Neural cell (in vitro differentiated cells): Measurements from ENCODE around the gene BCAS1. TPM values are rescaled to one million over a fixed set of nuclear protein-coding genes. Genes with fewer than 3 reads are reported as not detected.

Experiments
- H2AFZ ChIP-seq: fragments of 200-600, 300-800 bp; sonication (generic), shearing (Covaris generic); 2 replicates; pipeline ENCODE4 v1.6.0; 2014; ENCODE audit warnings: low read depth, mild to moderate bottlenecking, antibody characterized with exemption, low read length, moderate library complexity
- H3F3A ChIP-seq: fragments of 200-600 bp; shearing (Covaris generic); 2 replicates; pipeline ENCODE4 v1.6.1; 2016; ENCODE audit warnings: mild to moderate bottlenecking, moderate library complexity, mixed read lengths, antibody characterized with exemption, low read length; ENCODE audit not compliant: insufficient read depth, poor library complexity, severe bottlenecking
- H3K27ac ChIP-seq: fragments of 200-600, 300-800 bp; sonication (generic), shearing (Covaris generic); 2 replicates; pipeline ENCODE4 v1.5.1; 2014; ENCODE audit warnings: mild to moderate bottlenecking, low read length, moderate library complexity
- H3K27me3 ChIP-seq: fragments of 300-800, 200-600 bp; sonication (generic), shearing (Covaris generic); 2 replicates; pipeline ENCODE4 v1.6.0; 2014; ENCODE audit warnings: mild to moderate bottlenecking, low read depth, low read length, moderate library complexity; ENCODE audit not compliant: insufficient read depth
- H3K36me3 ChIP-seq: fragments of 300-800, 200-600 bp; sonication (generic), shearing (Covaris generic); 2 replicates; pipeline ENCODE4 v1.5.1; 2014; ENCODE audit warnings: mild to moderate bottlenecking, antibody characterized with exemption, low read length, moderate library complexity; ENCODE audit not compliant: insufficient read depth
- H3K4me2 ChIP-seq: fragments of 300-800, 200-600 bp; sonication (generic), shearing (Covaris generic); 2 replicates; pipeline ENCODE4 v1.6.0; 2014; ENCODE audit warnings: mild to moderate bottlenecking, low read length
- H3K4me3 ChIP-seq: fragments of 300-800, 200-600 bp; sonication (generic), shearing (Covaris generic); 2 replicates; pipeline ENCODE4 v1.5.1; 2014; ENCODE audit warnings: mild to moderate bottlenecking, low read length, moderate library complexity
- H3K79me2 ChIP-seq: fragments of 200-600 bp; shearing (Covaris generic); replicated peaks from 2 replicates; pipeline ENCODE4 v1.6.0; 2014; ENCODE audit warnings: mild to moderate bottlenecking, low read length, moderate library complexity; ENCODE audit not compliant: insufficient read depth
- H3K9ac ChIP-seq: fragments of 300-800, 200-600 bp; sonication (generic), shearing (Covaris generic); 2 replicates; pipeline ENCODE4 v1.6.1; 2016; ENCODE audit warnings: mild to moderate bottlenecking, low read length, mixed read lengths
- H3K9me2 ChIP-seq: fragments of 200-600 bp; shearing (Covaris generic); 2 replicates; pipeline ENCODE4 v1.6.1; 2016; ENCODE audit warnings: mild to moderate bottlenecking, low read length, mixed read lengths; ENCODE audit not compliant: insufficient read depth
- H3K9me3 ChIP-seq: fragments of 200-600, 300-800 bp; sonication (generic), shearing (Covaris generic); 2 replicates; pipeline ENCODE4 v1.6.1; 2016; ENCODE audit warnings: mild to moderate bottlenecking, mixed run types, low read length, moderate library complexity, mixed read lengths
- H4K20me1 ChIP-seq: fragments of 200-600 bp; shearing (Covaris generic); 2 replicates; pipeline ENCODE4 v1.6.1; 2016; ENCODE audit warnings: mild to moderate bottlenecking, mixed run types; ENCODE audit not compliant: insufficient read depth
- CTCF ChIP-seq: fragments of 450-650 bp; IDR thresholded peaks from 2 replicates; pipeline ENCODE4 v1.5.1; 2014; ENCODE audit warnings: antibody characterized with exemption, mild to moderate bottlenecking, moderate library complexity; ENCODE audit not compliant: poor library complexity, severe bottlenecking
- EP300 ChIP-seq: fragments of 450-650 bp; conservative IDR thresholded peaks from 2 replicates; pipeline ENCODE4 v1.6.1; 2014; ENCODE audit warnings: antibody characterized with exemption, mild to moderate bottlenecking, moderate library complexity; ENCODE audit not compliant: poor library complexity, severe bottlenecking
- EZH2 ChIP-seq: fragments of 200-600, 300-800 bp; shearing (Covaris generic), sonication (generic); IDR thresholded peaks from 2 replicates; pipeline ENCODE4 v1.6.1; 2014; ENCODE audit warnings: antibody characterized with exemption, low read length, borderline replicate concordance, mild to moderate bottlenecking; ENCODE audit not compliant: insufficient read depth, poor library complexity, severe bottlenecking
- MXI1 ChIP-seq: fragments of 450-650 bp; conservative IDR thresholded peaks from 2 replicates; pipeline ENCODE4 v1.6.1; 2014; ENCODE audit warnings: antibody characterized with exemption, mild to moderate bottlenecking; ENCODE audit not compliant: poor library complexity, severe bottlenecking
- POLR2AphosphoS5 ChIP-seq: IDR thresholded peaks from 2 replicates; pipeline ENCODE4 v1.6.1; 2012
- RAD21 ChIP-seq: fragments of 450-650 bp; conservative IDR thresholded peaks from 2 replicates; pipeline ENCODE4 v1.6.1; 2014; ENCODE audit warnings: antibody characterized with exemption, mild to moderate bottlenecking, moderate library complexity
- REST ChIP-seq: IDR thresholded peaks from 2 replicates; pipeline ENCODE4 v1.6.1; 2012; ENCODE audit warnings: borderline replicate concordance
- SMC3 ChIP-seq: fragments of 450-650 bp; conservative IDR thresholded peaks from 2 replicates; pipeline ENCODE4 v1.6.1; 2014; ENCODE audit warnings: antibody characterized with exemption, mild to moderate bottlenecking, moderate library complexity; ENCODE audit not compliant: poor library complexity
- TAF1 ChIP-seq: IDR thresholded peaks from 2 replicates; pipeline ENCODE4 v1.6.1; 2012; ENCODE audit warnings: low read depth
- polyA plus RNA-seq: library from polyadenylated mRNA; depleted of rRNA; stranded (reverse); fragments of >200 nt; gene quantifications from 2 replicates; pipeline ENCODE4 v1.2.3, GENCODE V29; 2014

Gene BCAS1
- polyA plus RNA-seq, 1 donor from 2014 or later = not detected

DNA sequence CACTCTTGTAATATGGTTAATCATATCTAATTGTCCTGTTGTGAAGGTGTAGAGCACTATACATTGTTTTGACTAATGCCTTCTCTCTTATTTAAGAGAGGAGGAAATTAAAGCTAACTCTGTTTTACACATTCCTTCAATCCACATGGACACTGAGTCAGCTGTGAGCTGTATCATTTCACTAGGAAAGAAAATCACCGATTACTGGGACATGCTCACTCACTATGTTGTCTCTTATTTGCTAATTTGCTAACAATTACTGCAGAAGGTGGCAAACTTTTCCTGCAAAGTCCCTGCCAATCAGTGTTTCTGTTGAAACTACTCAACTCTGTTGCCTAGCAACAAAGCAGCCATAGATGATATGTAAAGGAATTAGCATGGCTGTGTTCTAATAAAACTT lies 98.2 kb downstream of the BCAS1 start:
- no peaks in the 10 kb centered on the region for H3K36me3 ChIP-seq
- no peak overlapping the region for H3K4me2 ChIP-seq
- H3K4me3 ChIP-seq = no peak overlapping the region
- no peaks in the 10 kb centered on the region for H4K20me1 ChIP-seq
- H3F3A ChIP-seq = no peaks in the 10 kb centered on the region
- H3K27ac ChIP-seq = no peak overlapping the region
- H3K9me3 ChIP-seq = no peaks in the 10 kb centered on the region
- H3K27me3 ChIP-seq = no peaks in the 10 kb centered on the region
- no peaks in the 10 kb centered on the region for H3K79me2 ChIP-seq
- H3K9ac ChIP-seq = no peak overlapping the region
- no peaks in the 10 kb centered on the region for H3K9me2 ChIP-seq
- no peak for TF ChIP-seq SMC3
- no peak for TF ChIP-seq RAD21
- no peak for TF ChIP-seq MXI1
- no peak for TF ChIP-seq EP300
- TF ChIP-seq POLR2AphosphoS5 = no peak
- TF ChIP-seq TAF1 = no peak
- no peak for TF ChIP-seq REST
- no peak for TF ChIP-seq CTCF
- TF ChIP-seq EZH2 = no peak
- no peak overlapping the region for H2AFZ ChIP-seq

- Histone ChIP-seq H4K20me1 (no peaks in the 10 kb centered on the region), H3K36me3 (no peaks in the 10 kb centered on the region), H3K27ac (no peak overlapping the region), H3F3A (no peaks in the 10 kb centered on the region), H3K4me3 (no peak overlapping the region), H3K9ac (no peak overlapping the region), H2AFZ (no peak overlapping the region), H3K27me3 (no peaks in the 10 kb centered on the region), H3K79me2 (no peaks in the 10 kb centered on the region), H3K9me3 (no peaks in the 10 kb centered on the region), H3K4me2 (no peak overlapping the region), H3K9me2 (no peaks in the 10 kb centered on the region)
- TF ChIP-seq RAD21 (no peak), SMC3 (no peak), MXI1 (no peak), TAF1 (no peak), REST (no peak), POLR2AphosphoS5 (no peak), EP300 (no peak), EZH2 (no peak), CTCF (no peak)
Measured at GRCh38 chr20:53971096-53971683, 99.2 kb downstream of the BCAS1 start.
